ENCODE results near the gene CPLANE1.

Gene CPLANE1

DNA sequence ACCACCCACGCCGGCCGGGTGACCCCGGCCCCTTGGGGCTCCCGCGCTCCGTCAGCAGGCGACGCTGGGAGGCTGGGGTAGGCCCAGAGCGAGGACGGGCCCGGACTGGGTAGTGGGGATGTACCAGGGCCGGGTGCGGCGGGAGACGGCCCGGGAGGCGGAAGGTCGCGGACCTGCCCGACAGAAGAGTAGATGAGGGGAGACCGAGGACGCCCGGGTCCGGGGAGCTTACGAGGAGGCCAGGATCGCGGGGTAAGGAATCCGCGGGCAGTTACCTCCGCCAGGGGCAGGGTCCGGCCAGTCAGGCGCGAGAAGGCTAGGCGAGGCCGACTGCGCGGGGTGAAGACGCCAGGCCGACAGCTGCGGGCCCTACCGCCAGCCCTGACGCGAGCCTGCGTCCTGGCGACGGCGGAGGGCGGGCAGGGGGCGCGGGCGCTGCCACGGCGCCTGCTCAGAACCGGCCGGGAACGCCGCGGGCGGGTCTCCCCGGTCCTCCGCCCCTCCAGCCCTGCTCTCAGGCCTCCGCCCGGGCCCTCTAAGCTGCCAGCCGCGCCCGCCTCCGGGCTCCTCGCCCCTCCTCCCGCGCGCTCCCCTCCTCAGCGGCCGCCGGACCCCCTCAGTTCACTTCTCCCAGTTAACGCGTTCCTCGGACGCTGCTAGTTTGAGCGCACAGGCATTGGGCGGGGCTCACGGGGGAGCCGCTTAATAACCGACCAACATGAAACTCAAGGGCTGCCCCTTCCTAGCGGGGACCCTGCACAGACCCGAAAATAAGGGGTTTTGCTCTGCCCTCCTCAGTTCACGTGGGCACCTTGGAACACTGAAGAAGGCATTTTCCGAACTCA is at the start of gene CPLANE1:
Gene CPLANE1, minus strand, starts transcription at position 407 of the 845 bp plus-strand sequence. CDS start 1,678 bp downstream, outside the sequence.
- TF ChIP-seq, protein P1, sequence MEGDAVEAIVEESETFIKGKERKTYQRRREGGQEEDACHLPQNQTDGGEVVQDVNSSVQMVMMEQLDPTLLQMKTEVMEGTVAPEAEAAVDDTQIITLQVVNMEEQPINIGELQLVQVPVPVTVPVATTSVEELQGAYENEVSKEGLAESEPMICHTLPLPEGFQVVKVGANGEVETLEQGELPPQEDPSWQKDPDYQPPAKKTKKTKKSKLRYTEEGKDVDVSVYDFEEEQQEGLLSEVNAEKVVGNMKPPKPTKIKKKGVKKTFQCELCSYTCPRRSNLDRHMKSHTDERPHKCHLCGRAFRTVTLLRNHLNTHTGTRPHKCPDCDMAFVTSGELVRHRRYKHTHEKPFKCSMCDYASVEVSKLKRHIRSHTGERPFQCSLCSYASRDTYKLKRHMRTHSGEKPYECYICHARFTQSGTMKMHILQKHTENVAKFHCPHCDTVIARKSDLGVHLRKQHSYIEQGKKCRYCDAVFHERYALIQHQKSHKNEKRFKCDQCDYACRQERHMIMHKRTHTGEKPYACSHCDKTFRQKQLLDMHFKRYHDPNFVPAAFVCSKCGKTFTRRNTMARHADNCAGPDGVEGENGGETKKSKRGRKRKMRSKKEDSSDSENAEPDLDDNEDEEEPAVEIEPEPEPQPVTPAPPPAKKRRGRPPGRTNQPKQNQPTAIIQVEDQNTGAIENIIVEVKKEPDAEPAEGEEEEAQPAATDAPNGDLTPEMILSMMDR (IDR thresholded peaks at IDR 0.05), result no peak

DNA sequence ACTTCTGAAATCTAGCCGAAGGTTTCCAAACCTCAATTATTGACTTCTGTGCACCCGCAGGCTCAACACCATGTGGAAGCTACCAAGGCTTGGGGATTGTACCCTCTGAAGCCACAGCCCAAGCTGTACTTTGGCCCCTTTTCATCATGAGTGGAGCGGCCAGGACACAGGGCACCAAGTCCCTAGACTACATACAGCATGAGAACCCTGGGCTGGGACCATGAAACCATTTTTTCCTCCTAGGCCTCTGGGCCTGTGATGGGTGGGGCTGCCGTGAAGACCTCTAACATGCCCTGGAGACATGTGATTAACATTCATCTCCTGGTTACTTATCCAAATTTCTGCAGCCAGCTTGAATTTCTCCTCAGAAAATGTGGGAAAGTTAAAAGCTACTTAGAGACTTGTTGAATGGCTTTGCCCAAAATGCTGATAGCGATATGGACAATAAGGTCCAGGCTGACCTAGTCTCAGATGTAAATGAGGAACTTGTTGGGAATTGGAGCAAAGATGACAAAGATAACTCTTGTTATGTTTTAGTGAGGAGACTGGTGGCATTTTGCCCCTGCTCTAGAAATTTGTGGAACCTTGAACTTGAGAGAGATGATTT is 34.1 kb upstream of the CPLANE1 start:
- TF ChIP-seq, protein P1 (IDR thresholded peaks at IDR 0.05), result no peak

- TF ChIP-seq, protein P1 (IDR thresholded peaks at IDR 0.05), result no peak
These were observed 26.3 kb upstream of the CPLANE1 start for GRCh38 chr5:37275511-37275910.

GRCh38 chr5:37272511-37272910 is 23.3 kb upstream of the CPLANE1 start:
- TF ChIP-seq, protein P1 (IDR thresholded peaks at IDR 0.05), result no peak

- TF ChIP-seq, protein P1 (IDR thresholded peaks at IDR 0.05), result no peak
These were observed 6.7 kb upstream of the CPLANE1 start for GRCh38 chr5:37255774-37256358.

- TF ChIP-seq, protein P1 (IDR thresholded peaks at IDR 0.05), result no peak
These were observed 5.4 kb upstream of the CPLANE1 start for GRCh38 chr5:37254581-37254980.

- TF ChIP-seq, protein P1 (IDR thresholded peaks at IDR 0.05), result no peak
These were observed 2.5 kb upstream of the CPLANE1 start for GRCh38 chr5:37251665-37252064.
